Activated CD8-positive, alpha-beta memory T cell treated with anti-CD3 and anti-CD28 coated beads for 4 hours (primary cell): ENCODE measurements around the gene CTSW.
A peak's percentile ranks its signal among the peaks of the same experiment; 100 is the strongest.
"Not testable (repeated sequence)": the region's sequence is repeated elsewhere in the genome, so short reads cannot be mapped to it uniquely, and the experiment has no call there.

Source experiments
- DNase-seq, 2 donors: peaks; one replicate each; pipeline ENCODE4 v3.0.0-alpha.2; 2020; ENCODE audit warnings: low read depth in 2 of 2

CTSW gene, protein sequence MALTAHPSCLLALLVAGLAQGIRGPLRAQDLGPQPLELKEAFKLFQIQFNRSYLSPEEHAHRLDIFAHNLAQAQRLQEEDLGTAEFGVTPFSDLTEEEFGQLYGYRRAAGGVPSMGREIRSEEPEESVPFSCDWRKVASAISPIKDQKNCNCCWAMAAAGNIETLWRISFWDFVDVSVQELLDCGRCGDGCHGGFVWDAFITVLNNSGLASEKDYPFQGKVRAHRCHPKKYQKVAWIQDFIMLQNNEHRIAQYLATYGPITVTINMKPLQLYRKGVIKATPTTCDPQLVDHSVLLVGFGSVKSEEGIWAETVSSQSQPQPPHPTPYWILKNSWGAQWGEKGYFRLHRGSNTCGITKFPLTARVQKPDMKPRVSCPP

DNA sequence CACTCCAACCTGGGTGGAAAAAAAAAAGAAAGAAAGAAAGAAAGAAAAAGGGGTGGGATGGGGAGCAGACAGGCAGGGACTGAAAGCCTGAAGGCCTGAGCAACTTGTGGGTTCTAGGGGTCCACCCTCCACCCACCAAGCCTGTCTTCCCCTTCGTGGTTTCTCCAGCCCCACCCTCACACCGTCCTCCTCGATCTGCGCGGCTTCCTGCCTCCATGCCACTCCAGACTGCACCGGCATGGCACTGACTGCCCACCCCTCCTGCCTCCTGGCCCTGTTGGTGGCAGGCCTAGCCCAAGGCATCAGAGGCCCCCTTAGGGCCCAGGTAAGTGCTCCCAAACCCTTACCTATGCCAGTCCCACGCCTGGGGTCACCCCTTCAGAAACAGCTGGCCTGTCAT, at the start of gene CTSW:
Gene CTSW, plus strand, starts transcription at position 221 of the 400 bp plus-strand sequence. Its CDS starts 18 bp downstream, at position 239.
- no peak for DNase-seq

DNA sequence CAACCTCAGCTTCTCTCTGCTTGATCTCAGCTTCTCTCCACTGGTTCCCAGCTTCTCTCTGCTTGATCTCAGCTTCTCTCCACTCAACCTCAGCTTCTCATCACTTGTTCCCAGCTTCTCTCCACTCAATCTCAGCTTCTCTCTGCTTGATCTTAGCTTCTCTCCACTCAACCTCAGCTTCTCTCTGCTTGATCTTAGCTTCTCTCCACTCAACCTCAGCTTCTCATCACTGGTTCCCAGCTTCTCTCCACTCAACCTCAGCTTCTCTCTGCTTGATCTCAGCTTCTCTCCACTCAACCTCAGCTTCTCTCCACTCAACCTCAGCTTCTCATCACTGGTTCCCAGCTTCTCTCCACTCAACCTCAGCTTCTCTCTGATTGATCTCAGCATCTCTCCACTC, 47.4 kb upstream of the CTSW start:
- DNase-seq = not testable (repeated sequence)

DNA sequence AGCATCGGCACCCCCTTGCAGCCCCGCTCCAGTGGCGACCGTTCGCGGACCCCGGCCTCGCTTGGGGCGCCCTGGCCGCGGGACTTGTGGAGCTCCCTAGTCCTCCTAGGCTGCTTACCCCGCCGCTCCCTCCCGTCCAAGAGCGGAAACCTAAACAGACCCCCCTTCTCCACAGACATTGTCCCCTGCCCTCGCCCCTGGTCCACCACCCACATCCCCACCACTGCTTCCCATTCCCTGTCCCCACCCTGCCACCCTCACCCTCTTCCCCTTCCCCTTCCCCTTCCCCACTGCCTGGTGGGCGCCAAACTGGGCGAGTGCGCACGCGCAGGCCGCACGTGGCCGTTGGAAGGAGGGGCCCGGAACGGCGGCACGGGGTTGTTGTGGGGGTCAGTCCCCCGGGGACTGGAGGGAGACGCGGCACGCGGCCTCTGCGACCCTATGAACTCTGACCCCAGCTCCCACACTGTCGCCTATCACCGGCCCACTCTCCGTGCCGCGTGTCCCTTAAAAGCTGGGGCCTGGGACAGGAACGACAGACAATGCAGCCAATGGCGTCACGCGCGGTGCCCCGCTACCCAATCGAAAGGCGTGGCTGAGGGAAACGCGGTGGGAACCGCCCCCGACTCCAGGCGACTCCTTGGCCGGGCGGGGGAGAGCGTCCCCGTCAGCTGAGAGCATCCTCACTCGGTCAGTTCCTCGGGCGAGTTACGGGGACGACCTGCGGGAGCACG, 46.2 kb upstream of the CTSW start, which contains the start of gene SNX32:
Gene SNX32, plus strand, starts transcription at position 667 of the 734 bp plus-strand sequence. CDS start 103 bp downstream, outside the sequence.
- DNase-seq = peak; percentile 87 to 92

DNA sequence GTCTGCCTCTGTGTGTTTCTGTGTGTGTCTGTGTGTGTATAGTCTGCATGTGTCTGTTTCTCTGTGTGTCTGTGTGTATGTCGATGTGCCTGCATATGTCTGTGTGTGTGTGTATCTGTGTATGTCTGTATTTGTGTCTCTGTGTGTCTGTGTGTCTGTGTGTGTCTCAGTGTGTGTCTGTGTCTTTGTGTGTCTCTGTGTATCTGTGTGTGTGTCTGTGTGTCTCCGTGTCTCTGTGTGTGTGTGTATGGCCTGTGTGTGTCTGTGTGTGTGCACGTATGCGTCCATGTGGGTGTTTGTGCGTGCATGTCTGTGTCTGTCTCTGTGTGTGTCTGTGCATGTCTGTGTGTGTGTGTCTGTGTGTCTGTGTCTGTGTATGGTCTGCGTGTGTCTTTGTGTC, 45.4 kb upstream of the CTSW start:
- DNase-seq = no peak

DNA sequence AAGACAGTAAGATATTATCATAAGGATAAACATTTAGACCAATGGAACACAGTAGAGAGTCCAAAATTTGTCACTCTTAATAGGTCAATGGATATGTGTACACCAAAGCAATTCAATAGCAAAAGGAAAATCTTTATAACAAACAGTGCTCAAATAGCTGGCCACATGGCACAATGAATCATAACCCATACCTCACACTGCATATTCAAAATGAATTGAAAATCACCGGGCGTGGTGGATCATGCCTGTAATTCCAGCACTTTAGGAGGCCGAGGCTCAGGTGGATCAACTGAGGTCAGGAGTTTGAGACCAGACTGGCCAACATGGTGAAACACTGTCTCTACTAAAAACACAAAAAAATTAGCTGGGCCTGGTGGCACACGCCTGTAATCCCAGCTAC, 37.5 kb upstream of the CTSW start:
- DNase-seq = no peak

DNA sequence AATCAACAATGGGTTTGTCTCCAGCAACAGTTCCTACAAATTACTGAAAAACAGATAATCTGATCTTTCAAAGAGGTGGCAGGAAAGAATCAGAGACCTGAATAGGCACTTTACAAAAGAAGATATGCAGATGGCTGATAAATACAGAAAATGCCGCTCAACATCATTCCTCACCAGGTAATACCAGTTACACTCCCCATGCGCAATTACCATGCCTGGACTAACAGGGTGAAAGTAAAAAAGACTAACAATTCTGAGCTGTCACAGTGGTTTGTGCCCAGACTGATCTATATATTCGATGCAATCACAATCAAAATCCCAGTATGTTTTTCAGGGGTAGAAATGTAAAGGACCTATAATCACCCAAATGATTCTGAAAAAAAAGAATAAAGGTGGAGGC, 35.8 kb upstream of the CTSW start:
- DNase-seq = no peak

DNA sequence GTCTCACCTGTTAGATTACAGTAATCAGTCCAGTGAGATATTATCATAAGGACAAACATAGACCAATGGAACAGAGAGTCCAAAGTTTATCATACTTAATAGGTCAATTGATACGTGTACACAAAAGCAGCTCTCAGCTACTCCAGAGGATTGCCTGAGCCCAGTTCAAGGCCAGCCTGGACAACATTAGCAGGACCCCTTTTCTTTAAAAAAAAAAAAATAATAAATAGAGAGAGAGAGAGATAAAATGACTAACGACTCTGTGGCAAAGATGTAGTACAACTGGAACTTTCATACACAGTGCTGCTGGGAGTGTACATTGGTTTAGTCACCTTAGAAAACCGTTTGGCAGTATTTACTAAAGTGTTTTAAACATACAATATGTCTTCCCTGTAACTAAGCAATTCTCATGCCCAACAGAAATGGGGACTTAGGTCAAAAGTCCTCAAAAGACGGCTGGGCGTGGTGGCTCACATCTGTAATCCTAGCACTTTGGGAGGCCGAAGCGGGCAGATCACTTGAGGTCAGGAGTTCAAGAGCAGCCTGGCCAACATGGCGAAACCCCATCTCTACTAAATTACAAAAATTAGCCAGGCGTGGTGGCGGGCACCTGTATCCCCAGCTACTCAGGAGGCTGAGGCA, 35.3 kb upstream of the CTSW start:
- no peak for DNase-seq

DNA sequence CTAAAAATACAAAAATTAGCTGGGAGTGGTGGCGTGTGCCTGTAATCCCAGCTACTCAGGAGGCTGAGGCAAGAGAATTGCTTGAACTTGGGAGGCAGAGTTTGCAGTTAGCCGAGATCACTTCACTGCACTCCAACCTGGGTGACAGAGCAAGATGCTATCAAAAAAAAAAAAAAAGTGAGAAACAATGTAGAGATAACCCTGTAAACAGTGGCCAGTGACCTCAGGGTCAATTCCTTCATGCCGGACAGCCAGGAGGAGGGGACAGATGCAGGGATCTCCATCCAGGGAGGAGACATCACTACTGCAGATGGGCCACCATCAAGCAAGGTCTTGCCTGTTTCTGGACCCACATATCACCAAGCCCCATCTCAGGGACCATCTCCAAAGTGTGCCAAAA, 31.9 kb upstream of the CTSW start:
- DNase-seq = no peak

DNA sequence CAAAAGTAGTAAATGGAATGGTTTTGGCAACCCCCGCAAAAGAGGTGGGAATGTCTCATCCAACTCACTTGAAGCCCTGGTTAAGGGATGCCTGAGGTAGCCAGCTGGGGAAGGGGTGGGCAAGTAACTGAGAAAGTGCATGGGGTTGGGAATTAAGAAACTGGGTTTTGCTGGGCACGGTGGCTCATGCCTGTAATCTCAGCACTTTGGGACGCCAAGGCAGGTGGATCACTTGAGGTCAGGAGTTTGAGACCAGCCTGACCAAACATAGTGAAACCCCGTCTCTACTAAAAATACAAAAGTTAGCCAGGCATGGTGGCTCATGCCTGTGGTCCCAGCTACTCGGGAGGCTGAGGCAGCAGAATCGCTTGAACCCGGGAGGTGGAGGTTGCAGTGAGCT, 30.9 kb upstream of the CTSW start:
- DNase-seq = not testable (repeated sequence)

DNA sequence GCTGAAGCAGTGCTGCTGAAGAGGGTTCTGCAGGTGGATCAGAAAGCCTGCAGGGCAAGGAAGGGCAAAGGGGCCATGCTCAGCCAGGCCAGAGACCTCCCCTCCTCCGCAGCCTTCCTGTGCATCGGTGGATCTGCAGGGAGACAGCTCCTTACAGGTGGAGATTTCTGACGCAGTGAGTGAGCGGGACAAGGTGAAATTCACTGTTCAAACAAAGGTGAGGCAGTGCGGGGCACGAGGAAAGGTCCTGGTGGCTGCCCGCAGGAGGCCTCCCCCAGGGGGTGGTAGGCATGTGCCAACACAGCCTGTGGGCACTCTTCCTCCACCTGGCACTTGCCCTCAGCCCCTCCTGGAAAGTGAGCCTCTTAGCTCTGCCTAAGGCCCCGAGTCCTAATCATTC, 30.3 kb upstream of the CTSW start:
- DNase-seq = no peak

DNA sequence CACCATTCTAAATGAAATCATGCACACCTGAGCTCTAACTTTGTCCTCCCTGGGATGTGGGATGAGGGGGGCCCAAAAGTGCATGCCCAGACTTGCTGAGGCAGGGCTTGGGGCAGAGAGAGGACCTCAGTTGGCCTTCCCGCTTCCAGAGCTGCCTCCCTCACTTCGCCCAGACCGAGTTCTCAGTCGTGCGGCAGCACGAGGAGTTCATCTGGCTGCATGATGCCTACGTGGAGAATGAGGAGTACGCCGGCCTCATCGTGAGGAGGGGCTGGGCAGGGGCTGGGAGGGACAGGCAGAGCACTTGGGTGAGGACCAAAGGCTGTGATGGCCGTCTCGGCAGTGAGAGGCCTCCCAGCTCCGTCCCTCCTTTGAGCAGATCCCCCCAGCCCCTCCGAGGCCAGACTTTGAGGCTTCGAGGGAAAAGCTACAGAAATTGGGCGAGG, 29.8 kb upstream of the CTSW start:
- no peak for DNase-seq

DNA sequence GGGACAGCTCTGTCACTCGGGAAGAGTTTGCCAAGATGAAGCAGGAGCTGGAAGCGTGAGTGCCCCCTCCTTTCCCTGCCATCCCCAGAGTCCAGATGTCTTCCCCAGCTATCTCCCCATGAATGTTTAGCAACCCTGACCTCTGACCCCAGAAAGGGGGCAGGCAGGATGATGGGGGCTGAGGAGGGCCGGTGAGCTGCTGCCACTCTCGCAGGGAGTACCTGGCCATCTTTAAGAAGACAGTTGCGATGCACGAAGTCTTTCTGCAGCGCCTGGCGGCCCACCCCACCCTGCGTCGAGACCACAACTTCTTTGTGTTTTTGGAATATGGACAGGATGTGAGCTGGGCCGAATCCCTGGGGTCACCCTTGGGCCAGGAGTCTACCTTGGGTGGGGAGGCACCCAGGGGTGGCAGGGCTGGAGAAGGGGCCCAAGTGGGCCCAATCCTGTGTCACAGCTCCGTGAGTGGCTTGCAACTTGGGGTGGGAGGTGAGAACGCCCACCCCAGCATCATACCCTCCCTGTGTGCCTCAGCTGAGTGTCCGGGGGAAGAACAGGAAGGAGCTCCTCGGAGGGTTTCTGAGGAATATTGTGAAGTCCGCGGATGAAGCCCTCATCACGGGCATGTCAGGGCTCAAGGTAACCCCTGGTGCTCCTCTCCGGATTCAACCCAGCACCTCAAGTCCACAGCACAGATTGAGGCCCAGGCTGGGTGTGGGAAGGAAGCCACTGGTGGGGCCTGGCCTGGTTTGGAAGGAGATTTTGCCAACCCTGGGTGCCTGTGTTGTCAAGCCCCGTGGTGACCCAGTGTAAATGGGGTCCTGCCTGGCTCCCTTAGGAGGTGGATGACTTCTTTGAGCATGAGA, 29.2 kb upstream of the CTSW start:
- DNase-seq = no peak

DNA sequence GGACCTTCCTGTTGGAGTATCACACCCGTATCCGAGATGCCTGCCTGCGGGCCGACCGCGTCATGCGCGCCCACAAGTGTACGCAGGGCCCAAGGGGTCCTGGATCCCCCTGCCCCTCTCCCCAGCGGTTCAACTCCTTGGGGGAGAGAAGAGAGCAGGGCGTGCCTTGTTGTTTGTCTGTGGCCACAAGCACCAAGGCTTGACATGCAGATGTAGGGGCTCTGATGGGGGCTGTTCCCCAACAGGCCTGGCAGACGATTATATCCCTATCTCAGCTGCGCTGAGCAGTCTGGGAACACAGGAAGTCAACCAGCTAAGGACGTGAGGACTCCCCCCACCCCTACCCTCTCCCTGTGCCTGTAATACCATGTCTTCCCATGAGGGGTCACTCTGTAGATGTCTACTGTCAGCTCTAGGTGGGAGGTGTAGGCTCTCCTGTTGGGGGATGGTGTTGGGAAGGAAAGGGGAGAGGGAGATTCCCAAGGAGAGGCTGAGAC, 28.5 kb upstream of the CTSW start:
- no peak for DNase-seq

DNA sequence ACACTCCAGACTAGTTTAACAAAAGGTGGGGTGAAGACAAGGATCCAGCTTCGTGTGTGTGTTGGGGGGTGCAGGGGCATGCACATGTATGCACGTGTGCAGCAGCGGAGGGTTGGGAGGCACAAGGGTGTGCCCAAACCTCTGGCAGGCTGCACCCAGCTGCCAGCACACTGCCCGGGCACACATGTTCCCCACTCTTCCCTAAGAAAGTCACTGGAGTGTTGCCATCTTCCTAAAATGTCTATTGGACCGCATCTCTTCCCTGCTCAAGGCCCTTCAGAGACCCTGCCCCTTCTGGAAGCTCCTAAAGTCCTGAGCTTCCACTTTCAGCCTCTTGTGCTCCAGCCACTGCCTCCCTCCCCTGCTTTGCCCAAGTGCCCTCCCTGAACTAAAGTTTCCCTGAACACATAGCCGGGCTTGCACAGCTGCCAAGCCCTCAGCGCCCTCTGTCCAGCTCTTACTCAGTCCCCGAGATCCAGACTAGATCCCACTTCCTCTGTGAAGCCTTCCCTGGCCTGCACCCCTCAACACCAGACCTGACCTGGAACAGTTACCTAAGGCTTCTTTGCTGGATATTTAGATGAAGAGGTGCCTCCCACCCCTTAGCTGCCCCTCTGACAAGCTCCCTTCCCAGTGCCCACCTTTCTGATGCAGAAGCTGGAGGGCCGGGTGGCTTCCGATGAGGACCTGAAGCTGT, 27.7 kb upstream of the CTSW start:
- DNase-seq = no peak

DNA sequence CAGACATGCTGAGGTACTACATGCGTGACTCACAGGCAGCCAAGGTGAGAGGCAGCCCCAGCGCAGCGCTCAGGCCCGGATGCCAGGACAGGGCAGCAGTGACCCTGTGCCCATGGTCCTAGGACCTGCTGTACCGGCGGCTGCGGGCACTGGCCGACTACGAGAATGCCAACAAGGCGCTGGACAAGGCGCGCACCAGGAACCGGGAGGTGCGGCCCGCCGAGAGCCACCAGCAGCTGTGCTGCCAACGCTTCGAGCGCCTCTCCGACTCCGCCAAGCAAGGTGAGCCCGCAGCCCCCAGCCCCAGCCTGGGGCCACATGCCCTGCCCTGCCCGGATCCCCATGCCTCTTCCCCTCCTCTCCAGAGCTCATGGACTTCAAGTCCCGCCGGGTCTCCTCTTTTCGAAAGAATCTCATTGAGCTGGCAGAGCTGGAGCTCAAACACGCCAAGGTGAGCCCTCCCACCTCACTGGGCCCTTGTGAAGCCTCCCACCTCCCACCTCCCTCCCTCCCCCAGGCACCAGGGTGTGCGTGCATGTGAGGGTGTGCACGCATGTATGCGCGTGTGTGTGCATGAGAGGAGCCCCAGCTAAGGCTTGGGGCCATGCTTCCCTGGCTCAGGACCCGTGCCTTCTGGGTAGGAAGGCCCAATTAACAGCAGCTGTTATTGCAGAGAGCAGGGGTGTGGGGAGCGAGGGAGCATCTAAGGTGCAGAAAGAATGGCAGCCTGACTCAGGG, 27.0 kb upstream of the CTSW start:
- no peak for DNase-seq

DNA sequence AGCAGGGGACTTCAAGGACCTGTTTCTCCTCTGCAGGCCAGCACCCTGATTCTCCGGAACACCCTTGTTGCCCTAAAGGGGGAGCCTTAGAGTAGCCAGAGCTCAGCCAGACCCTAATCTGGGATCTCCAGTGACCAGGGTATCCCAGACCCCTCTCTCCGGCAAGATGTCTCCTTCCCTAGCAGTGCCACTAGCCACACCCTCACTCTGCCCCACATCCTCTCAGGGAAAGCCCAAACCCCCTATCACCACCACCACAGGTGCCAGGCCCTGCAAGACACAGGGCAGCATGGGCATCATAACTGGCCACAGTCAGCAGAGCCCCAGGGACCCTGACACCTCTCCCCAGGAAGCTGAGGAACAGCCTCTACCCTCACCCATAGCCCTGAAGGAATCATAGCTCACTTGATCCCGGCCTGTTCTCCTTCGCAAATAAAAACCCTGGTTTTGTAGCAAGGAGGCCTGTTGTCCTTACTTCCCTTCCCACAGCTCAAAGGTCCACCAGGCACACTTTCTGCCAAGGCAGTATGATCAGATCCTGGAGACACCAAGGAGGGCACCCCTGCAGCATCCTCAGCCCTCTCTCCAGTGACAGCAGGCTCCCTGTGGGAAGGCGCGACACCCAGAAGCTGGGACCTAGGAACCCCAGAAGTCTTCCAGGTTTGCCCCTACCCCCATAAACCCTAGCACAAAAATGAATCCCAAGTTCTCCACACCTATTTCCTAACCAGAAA, 26.2 kb upstream of the CTSW start:
- DNase-seq = no peak

DNA sequence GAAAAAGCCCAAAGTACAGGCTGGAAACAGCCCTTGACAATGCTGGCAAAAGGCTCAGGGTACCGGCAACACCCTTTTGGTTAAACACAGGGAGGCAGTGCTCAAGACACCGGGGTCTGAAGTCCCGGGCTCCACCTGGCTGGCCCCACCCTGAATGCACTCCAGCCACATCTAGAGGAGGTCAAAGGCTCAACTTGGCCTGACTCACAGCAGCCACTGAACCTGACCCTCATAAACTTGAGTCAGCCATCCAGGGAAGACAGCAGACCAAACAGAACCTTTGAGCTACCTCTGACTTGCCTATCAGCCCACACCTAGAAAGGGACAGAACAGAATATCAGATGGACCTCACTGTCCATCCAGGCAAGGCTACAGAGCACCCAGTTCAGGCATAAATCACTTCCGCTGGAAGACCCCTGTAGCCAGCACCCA, 25.5 kb upstream of the CTSW start:
- DNase-seq = no peak

DNA sequence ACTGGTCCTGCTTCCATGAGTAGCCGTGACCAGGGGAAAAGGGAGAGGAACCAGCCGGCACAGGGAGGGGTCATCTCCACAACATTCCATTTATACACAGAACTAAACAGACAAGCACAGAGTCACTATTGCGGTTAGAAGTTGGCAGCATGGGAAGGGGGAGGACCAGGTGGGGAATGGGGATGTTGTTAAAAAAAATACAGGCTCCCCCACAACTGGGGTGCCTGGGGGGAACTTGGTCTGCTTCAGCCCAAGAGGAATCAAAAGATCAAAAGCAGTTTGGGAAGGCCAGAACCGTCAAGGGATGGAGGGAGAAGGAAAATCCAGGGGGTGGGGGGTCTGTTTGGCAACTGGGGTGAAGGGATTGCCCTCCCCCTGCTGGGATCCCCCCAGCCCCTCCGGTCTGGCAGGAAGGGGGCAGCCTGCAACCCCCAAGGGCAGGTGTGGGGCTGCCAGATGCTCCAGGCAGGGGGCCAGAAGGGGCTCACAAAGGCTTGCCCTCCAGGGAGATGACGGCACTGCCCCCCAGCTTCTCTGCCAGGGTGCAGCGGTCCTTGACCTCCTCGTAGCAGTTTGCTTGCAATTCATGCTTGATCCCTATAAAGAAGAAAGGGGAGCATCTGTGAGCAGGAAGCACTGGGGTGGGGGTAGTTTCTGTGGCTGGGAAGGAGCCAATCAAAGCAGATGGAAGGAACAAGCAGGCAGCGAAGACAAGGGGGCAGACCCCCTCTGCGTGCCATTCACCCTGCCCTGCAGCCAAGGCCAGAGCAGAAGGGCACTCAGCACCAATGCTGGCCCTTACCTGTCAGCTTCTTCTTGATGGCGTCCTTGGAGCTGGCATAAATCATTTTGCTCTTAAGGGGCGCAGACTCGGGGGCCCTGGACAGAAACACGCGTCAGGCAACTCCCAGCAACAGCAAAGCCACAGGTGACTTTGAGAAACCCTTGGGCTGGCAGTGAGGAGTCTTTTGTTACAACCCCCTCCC, 24.5 kb upstream of the CTSW start:
- no peak for DNase-seq
